SK-N-SH (cell line): ENCODE results near the gene TLR4. TPM values are rescaled to one million over a fixed set of nuclear protein-coding genes. Genes with fewer than 3 reads are reported as not detected.

Experiments
- CTCF ChIA-PET: fragments of 300-600, 350-600 bp; formaldehyde crosslinking; extraction: SDS; loops from one replicate; lab custom pipeline; 2021; lab: Yijun Ruan, JAX
- POLR2A ChIA-PET: fragments of 350-600 bp; sonication (Branson Sonifier 250); formaldehyde crosslinking; extraction: SDS; loops from one replicate; lab custom pipeline; 2020; ENCODE audit warnings: antibody characterized with exemption, inconsistent platforms; lab: Yijun Ruan, JAX
- DNase-seq: peaks from one replicate; pipeline ENCODE4 v3.0.0; 2012
- H2AFZ ChIP-seq: fragments of 200-600 bp; sonication (generic); 2 replicates; pipeline ENCODE4 v1.8.1; 2016; ENCODE audit warnings: antibody characterized with exemption, mild to moderate bottlenecking, low read depth
- H3F3A ChIP-seq: fragments of 200-600 bp; sonication (generic); replicated peaks from 2 replicates; pipeline ENCODE3; 2016; ENCODE audit warnings: antibody characterized with exemption, mild to moderate bottlenecking; ENCODE audit not compliant: insufficient read depth
- H3K27ac ChIP-seq, 2 experiments: fragments of 200-500 bp in 1 of 2; fragments of 200-600 bp in 1 of 2; sonication (Bioruptor generic) in 1 of 2; sonication (generic), shearing (Covaris generic) in 1 of 2; 2 replicates each; pipeline versions ENCODE4 v1.5.1 to v1.6.1; 2014 to 2016; ENCODE audit warnings: low read depth in 2 of 2, inconsistent platforms in 1 of 2, low read length in 1 of 2, mild to moderate bottlenecking in 1 of 2, mixed read lengths in 1 of 2
- H3K27me3 ChIP-seq: fragments of 200-600 bp; sonication (generic), shearing (Covaris generic); 2 replicates; pipeline ENCODE4 v1.6.1; 2016; ENCODE audit warnings: mixed run types; ENCODE audit not compliant: insufficient read depth
- H3K36me3 ChIP-seq, 2 experiments: fragments of 200-500 bp in 1 of 2; fragments of 200-600 bp in 1 of 2; sonication (Bioruptor generic) in 1 of 2; sonication (generic) in 1 of 2; replicated peaks in 1 of 2; 2 replicates each; pipeline versions ENCODE3 to v1.5.1; 2014 to 2016; ENCODE audit warnings: low read length in 1 of 2, mild to moderate bottlenecking in 1 of 2; ENCODE audit not compliant: insufficient read depth in 2 of 2, control insufficient read depth in 1 of 2
- H3K4me1 ChIP-seq, 2 experiments: fragments of 200-500 bp in 1 of 2; fragments of 200-600 bp in 1 of 2; sonication (Bioruptor generic) in 1 of 2; sonication (generic), shearing (Covaris generic) in 1 of 2; 2 replicates each; pipeline versions ENCODE4 v1.5.1 to v1.6.1; 2014 to 2016; ENCODE audit warnings: low read depth in 1 of 2, low read length in 1 of 2, mixed run types in 1 of 2; ENCODE audit not compliant: insufficient read depth in 2 of 2, control insufficient read depth in 1 of 2
- H3K4me2 ChIP-seq: fragments of 200-600 bp; sonication (generic), shearing (Covaris generic); 2 replicates; pipeline ENCODE4 v1.6.1; 2017; ENCODE audit warnings: mixed run types
- H3K4me3 ChIP-seq, 2 experiments: fragments of 200-500 bp in 1 of 2; fragments of 200-600 bp in 1 of 2; sonication (Bioruptor generic) in 1 of 2; sonication (generic), shearing (Covaris generic) in 1 of 2; 2 replicates each; pipeline versions ENCODE4 v1.5.1 to v1.8.1; 2014 to 2016; ENCODE audit warnings: low read depth in 2 of 2, inconsistent platforms in 1 of 2, low read length in 1 of 2, mild to moderate bottlenecking in 1 of 2, mixed read lengths in 1 of 2, moderate library complexity in 1 of 2
- H3K79me2 ChIP-seq: fragments of 200-600 bp; sonication (generic); 2 replicates; pipeline ENCODE4 v1.8.1; 2017; ENCODE audit warnings: mild to moderate bottlenecking; ENCODE audit not compliant: insufficient read depth
- H3K9ac ChIP-seq: fragments of 200-600 bp; sonication (generic); 2 replicates; pipeline ENCODE4 v1.6.1; 2017; ENCODE audit warnings: mixed run types
- H3K9me2 ChIP-seq: fragments of 200-600 bp; sonication (generic); 2 replicates; pipeline ENCODE4 v1.6.1; 2017; ENCODE audit warnings: mixed run types
- H3K9me3 ChIP-seq: fragments of 200-600 bp; sonication (generic); 2 replicates; pipeline ENCODE4 v1.6.1; 2017; ENCODE audit warnings: mixed run types, mild to moderate bottlenecking, moderate library complexity
- H4K20me1 ChIP-seq: fragments of 200-600 bp; sonication (generic); 2 replicates; pipeline ENCODE4 v1.6.1; 2017; ENCODE audit warnings: mild to moderate bottlenecking, mixed run types; ENCODE audit not compliant: insufficient read depth
- CHD2 ChIP-seq: fragments of 150-350 bp; IDR thresholded peaks from 2 replicates; pipeline ENCODE4 v1.6.1; 2018; ENCODE audit warnings: low read length; ENCODE audit not compliant: partially characterized antibody
- FOXJ3 ChIP-seq: sonication (generic); formaldehyde crosslinking; IDR thresholded peaks from 2 replicates; pipeline ENCODE4 v1.5.1; 2020; ENCODE audit warnings: mild to moderate bottlenecking, missing genetic modification reagents
- GATA2 ChIP-seq: sonication (generic); formaldehyde crosslinking; IDR thresholded peaks from 2 replicates; pipeline ENCODE4 v1.5.0; 2020; ENCODE audit warnings: mild to moderate bottlenecking, missing genetic modification reagents
- JUND ChIP-seq: IDR thresholded peaks from 2 replicates; pipeline ENCODE4 v1.4.0; 2012
- MXI1 ChIP-seq: IDR thresholded peaks from 2 replicates; pipeline ENCODE4 v1.6.1; 2012; ENCODE audit warnings: mild to moderate bottlenecking, low read depth, low read length, improper control_type of control experiment
- POLR2AphosphoS5 ChIP-seq: IDR thresholded peaks from 2 replicates; pipeline ENCODE4 v1.6.1; 2012; ENCODE audit warnings: low read depth, low read length
- RAD21 ChIP-seq: IDR thresholded peaks from 2 replicates; pipeline ENCODE4 v1.6.1; 2012; ENCODE audit warnings: mild to moderate bottlenecking, low read length
- REST ChIP-seq: IDR thresholded peaks from 2 replicates; pipeline ENCODE4 v1.6.1; 2012; ENCODE audit warnings: mild to moderate bottlenecking, low read depth, low read length, moderate library complexity
- RFX5 ChIP-seq: IDR thresholded peaks from 2 replicates; pipeline ENCODE4 v1.6.1; 2012; ENCODE audit warnings: mild to moderate bottlenecking, improper control_type of control experiment, low read length
- RXRA ChIP-seq: IDR thresholded peaks from 2 replicates; pipeline ENCODE4 v1.4.0; 2012; ENCODE audit warnings: low read depth, mild to moderate bottlenecking, borderline replicate concordance
- SIN3A ChIP-seq: IDR thresholded peaks from 2 replicates; pipeline ENCODE4 v1.6.1; 2012; ENCODE audit warnings: low read depth, mild to moderate bottlenecking, low read length, moderate library complexity, borderline replicate concordance
- SMC3 ChIP-seq: IDR thresholded peaks from 2 replicates; pipeline ENCODE4 v1.6.1; 2012; ENCODE audit warnings: low read depth, low read length, improper control_type of control experiment
- TAF1 ChIP-seq: IDR thresholded peaks from 2 replicates; pipeline ENCODE4 v1.6.1; 2012; ENCODE audit warnings: low read depth, mild to moderate bottlenecking, low read length, moderate library complexity, borderline replicate concordance
- TCF12 ChIP-seq: IDR thresholded peaks from 2 replicates; pipeline ENCODE4 v1.4.0; 2012
- USF1 ChIP-seq: IDR thresholded peaks from 2 replicates; pipeline ENCODE4 v1.4.0; 2012; ENCODE audit warnings: low read depth, borderline replicate concordance
- WGBS: methylation state at CpG from one replicate; pipeline ENCODE4 v1.1.6; 2017; ENCODE audit warnings: low lambda C conversion rate; 5-methylcytosine and 5-hydroxymethylcytosine counted together
- polyA plus RNA-seq, 3 experiments: library from polyadenylated mRNA; depleted of rRNA; stranded (reverse); fragments of >200 nt; gene quantifications; 2 replicates each; pipeline ENCODE4 v1.2.3, GENCODE V29; 2012
- TF ChIP-seq, protein P1 (sequence below): IDR thresholded peaks from 2 replicates; pipeline ENCODE4 v1.4.0; 2012; ENCODE audit warnings: low read depth
- TF ChIP-seq, protein P2 (sequence below): IDR thresholded peaks from 2 replicates; pipeline ENCODE4 v1.4.0; 2012; ENCODE audit warnings: low read depth, borderline replicate concordance

TLR4 gene
- polyA plus RNA-seq, 1 of the 3 experiments (the other 2 are of a cell fraction), result 0.85 TPM

DNA sequence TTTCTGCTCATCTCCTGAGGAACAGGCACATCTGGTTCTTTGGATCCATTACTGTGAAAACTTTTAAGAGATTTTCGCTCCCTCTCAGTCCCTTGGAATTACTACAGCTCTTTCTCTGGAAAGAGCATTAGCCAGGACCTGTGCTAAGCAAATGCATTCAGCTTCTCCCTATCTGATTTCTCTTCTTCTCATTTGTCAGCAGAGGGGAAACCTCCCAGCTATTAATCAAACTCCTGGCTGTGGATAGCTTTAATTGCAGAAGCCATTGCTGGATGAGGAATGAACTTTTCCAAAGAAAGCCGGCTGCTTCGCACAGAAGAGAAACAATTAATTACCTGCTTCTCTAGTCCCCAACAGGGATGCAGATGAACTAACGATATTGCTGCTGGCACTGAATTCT is 37.9 kb downstream of the TLR4 start:
- Histone ChIP-seq H3K27me3 (no peaks in the 10 kb centered on the region), H3K27ac (no peak overlapping the region), H3K9ac (no peak overlapping the region), H4K20me1 (no peaks in the 10 kb centered on the region), H2AFZ (no peak overlapping the region), H3K9me3 (no peaks in the 10 kb centered on the region), H3K36me3 (no peaks in the 10 kb centered on the region), H3K79me2 (no peaks in the 10 kb centered on the region), H3K9me2 (no peaks in the 10 kb centered on the region), H3K4me1 (no peaks in the 10 kb centered on the region; a peak in 1 of 4 replicates), H3K4me3 (no peak overlapping the region), H3K4me2 (no peak overlapping the region), H3F3A (no peaks in the 10 kb centered on the region)
- WGBS, result 70% methylated on average over 4 of the region's 4 CpGs
- ChIA-PET CTCF (no interaction called here), POLR2A (no interaction called here)
- no peak for DNase-seq
- TF ChIP-seq FOXJ3 (CRISPR knock-in tag) (no peak), MXI1 (no peak), RAD21 (no peak), CHD2 (no peak), SMC3 (no peak), POLR2AphosphoS5 (no peak), SIN3A (no peak), JUND (no peak), TCF12 (no peak), RXRA (no peak), REST (no peak), RFX5 (no peak), USF1 (no peak), GATA2 (CRISPR knock-in tag) (no peak), TAF1 (no peak)
- TF ChIP-seq, protein P1, sequence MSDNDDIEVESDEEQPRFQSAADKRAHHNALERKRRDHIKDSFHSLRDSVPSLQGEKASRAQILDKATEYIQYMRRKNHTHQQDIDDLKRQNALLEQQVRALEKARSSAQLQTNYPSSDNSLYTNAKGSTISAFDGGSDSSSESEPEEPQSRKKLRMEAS, result no peak
- TF ChIP-seq, protein P2, sequence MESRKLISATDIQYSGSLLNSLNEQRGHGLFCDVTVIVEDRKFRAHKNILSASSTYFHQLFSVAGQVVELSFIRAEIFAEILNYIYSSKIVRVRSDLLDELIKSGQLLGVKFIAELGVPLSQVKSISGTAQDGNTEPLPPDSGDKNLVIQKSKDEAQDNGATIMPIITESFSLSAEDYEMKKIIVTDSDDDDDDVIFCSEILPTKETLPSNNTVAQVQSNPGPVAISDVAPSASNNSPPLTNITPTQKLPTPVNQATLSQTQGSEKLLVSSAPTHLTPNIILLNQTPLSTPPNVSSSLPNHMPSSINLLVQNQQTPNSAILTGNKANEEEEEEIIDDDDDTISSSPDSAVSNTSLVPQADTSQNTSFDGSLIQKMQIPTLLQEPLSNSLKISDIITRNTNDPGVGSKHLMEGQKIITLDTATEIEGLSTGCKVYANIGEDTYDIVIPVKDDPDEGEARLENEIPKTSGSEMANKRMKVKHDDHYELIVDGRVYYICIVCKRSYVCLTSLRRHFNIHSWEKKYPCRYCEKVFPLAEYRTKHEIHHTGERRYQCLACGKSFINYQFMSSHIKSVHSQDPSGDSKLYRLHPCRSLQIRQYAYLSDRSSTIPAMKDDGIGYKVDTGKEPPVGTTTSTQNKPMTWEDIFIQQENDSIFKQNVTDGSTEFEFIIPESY, result no peak
